PFSK-1 (cell line): Measurements from ENCODE around the gene RAMP2.

Source experiments
- FOXP2 ChIP-seq: optimal IDR thresholded peaks from 2 replicates; pipeline ENCODE3; 2011; ENCODE audit warnings: borderline replicate concordance, control low read depth, inconsistent platforms; ENCODE audit not compliant: insufficient read depth; ENCODE audit errors: extremely low read length, extremely low read depth
- POLR2AphosphoS5 ChIP-seq: IDR thresholded peaks from 2 replicates; pipeline ENCODE4 v1.6.1; 2012; ENCODE audit warnings: low read depth, mild to moderate bottlenecking, control low read depth, low read length, moderate library complexity
- REST ChIP-seq, 2 experiments: IDR thresholded peaks; 2 replicates each; pipeline versions ENCODE4 v1.6.1 to v1.8.0; 2011 to 2012; ENCODE audit warnings: low read depth in 2 of 2, low read length in 2 of 2, control low read depth in 1 of 2, inconsistent platforms in 1 of 2, mild to moderate bottlenecking in 1 of 2, moderate library complexity in 1 of 2; ENCODE audit not compliant: insufficient read depth in 1 of 2
- SIN3A ChIP-seq: IDR thresholded peaks from 2 replicates; pipeline ENCODE4 v1.6.1; 2012; ENCODE audit warnings: mild to moderate bottlenecking, low read length, moderate library complexity, borderline replicate concordance; ENCODE audit not compliant: insufficient read depth
- TAF1 ChIP-seq: IDR thresholded peaks from 2 replicates; pipeline ENCODE4 v1.6.1; 2012; ENCODE audit warnings: low read length, control low read depth, borderline replicate concordance; ENCODE audit not compliant: insufficient read depth

RAMP2 gene

GRCh38 chr17:42748908-42749798, 11.9 kb upstream of the RAMP2 start:
- TF ChIP-seq FOXP2, result no peak
- no peak for TF ChIP-seq REST (IDR thresholded peaks at IDR 0.05; ENCODE audit: insufficient read depth in 1 of 2, low read depth in 2 of 2, low read length in 2 of 2)
- no peak for TF ChIP-seq SIN3A
- no peak for TF ChIP-seq TAF1
- no peak for TF ChIP-seq POLR2AphosphoS5

GRCh38 chr17:42750739-42751344, 10.2 kb upstream of the RAMP2 start:
- TF ChIP-seq SIN3A (no peak), TAF1 (no peak), POLR2AphosphoS5 (no peak), FOXP2 (no peak), REST (IDR thresholded peaks at IDR 0.05; ENCODE audit: insufficient read depth in 1 of 2, low read depth in 2 of 2, low read length in 2 of 2) (no peak)

GRCh38 chr17:42751628-42752027, 9.4 kb upstream of the RAMP2 start:
- TF ChIP-seq TAF1 (no peak), SIN3A (no peak), FOXP2 (no peak), POLR2AphosphoS5 (no peak), REST (IDR thresholded peaks at IDR 0.05; ENCODE audit: insufficient read depth in 1 of 2, low read depth in 2 of 2, low read length in 2 of 2) (no peak)

- TF ChIP-seq SIN3A (no peak), POLR2AphosphoS5 (no peak), REST (IDR thresholded peaks at IDR 0.05; ENCODE audit: insufficient read depth in 1 of 2, low read depth in 2 of 2, low read length in 2 of 2) (no peak), TAF1 (no peak), FOXP2 (no peak)
Observed at GRCh38 chr17:42754782-42755181, 6.2 kb upstream of the RAMP2 start.
